ENCODE results near the gene EBLN2. TPM values are rescaled to one million over a fixed set of nuclear protein-coding genes. Genes with fewer than 3 reads are reported as not detected.

EBLN2 gene
- total and polyA plus RNA-seq, 4 donors: 0.61 to 18.5 (median 2.5) TPM

DNA sequence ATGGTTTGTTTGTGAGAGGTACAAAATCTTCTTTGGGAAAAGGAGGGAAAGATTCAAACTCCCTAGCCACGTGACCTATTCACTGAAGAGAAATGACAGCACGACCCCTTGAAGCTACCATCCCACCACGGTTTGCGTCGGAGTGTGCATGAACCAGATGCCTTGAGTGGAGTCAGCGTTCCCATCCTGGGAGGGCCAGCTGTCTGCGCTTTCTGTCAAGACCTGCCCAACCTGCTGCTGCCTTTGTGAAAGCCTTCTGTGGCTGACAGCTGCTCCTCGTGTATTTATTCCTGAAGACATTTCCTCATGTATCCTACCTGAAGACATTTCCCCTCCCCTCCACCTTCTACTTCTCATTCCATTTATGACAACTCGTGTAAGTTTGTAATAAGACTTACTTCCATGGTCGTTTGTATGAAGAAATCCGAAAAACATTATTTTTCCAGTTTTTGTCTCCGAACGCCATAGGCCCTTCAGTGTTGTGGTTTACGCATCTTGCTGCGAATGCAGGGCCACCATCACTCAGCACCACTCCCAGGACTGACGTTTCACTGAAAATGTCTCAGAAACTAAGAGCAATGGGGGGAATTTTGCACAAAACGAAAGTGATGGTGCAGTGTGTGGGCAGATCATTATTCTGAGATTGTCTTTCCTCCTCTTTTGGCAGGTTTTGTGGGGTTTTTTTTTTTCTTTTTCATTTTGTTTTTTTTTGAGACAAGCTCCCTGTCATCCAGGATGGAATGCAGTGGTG, 18.9 kb downstream of the EBLN2 start:
- TF ChIP-seq, protein P1, sequence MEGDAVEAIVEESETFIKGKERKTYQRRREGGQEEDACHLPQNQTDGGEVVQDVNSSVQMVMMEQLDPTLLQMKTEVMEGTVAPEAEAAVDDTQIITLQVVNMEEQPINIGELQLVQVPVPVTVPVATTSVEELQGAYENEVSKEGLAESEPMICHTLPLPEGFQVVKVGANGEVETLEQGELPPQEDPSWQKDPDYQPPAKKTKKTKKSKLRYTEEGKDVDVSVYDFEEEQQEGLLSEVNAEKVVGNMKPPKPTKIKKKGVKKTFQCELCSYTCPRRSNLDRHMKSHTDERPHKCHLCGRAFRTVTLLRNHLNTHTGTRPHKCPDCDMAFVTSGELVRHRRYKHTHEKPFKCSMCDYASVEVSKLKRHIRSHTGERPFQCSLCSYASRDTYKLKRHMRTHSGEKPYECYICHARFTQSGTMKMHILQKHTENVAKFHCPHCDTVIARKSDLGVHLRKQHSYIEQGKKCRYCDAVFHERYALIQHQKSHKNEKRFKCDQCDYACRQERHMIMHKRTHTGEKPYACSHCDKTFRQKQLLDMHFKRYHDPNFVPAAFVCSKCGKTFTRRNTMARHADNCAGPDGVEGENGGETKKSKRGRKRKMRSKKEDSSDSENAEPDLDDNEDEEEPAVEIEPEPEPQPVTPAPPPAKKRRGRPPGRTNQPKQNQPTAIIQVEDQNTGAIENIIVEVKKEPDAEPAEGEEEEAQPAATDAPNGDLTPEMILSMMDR (IDR thresholded peaks at IDR 0.05; ENCODE audit: control extremely low read depth, extremely low read depth): no peak
- H3K4me3 ChIP-seq: no peak overlapping the region
- H3K9me3 ChIP-seq (ENCODE audit: control insufficient read depth in 4 of 4, insufficient read depth in 3 of 4, low read length in 3 of 4): no peaks in the 10 kb centered on the region
- no peaks in the 10 kb centered on the region for H3K27me3 ChIP-seq (ENCODE audit: control insufficient read depth in 3 of 3, insufficient read depth in 3 of 3, low read length in 2 of 3)
- WGBS, 2 donors: 82 to 85% methylated on average over 17 of the region's 17 CpGs
- ATAC-seq (ENCODE audit: insufficient read depth, low FRiP score) (no peak), DNase-seq (no peak)
- H3K27ac ChIP-seq (ENCODE audit: low read depth in 1 of 2, low read length in 1 of 2): no peak overlapping the region
- no peak overlapping the region for H3K9ac ChIP-seq (ENCODE audit: insufficient read depth in 1 of 2, low read length in 2 of 2)
- H3K36me3 ChIP-seq (ENCODE audit: control insufficient read depth in 4 of 4, insufficient read depth in 4 of 4, low read length in 4 of 4): no peaks in the 10 kb centered on the region
- peaks cover 0 to 1% (median 0%) of the 10 kb centered on the region in 5 donors for H3K4me1 ChIP-seq (ENCODE audit: control insufficient read depth in 5 of 5, insufficient read depth in 5 of 5, low read length in 5 of 5)

DNA sequence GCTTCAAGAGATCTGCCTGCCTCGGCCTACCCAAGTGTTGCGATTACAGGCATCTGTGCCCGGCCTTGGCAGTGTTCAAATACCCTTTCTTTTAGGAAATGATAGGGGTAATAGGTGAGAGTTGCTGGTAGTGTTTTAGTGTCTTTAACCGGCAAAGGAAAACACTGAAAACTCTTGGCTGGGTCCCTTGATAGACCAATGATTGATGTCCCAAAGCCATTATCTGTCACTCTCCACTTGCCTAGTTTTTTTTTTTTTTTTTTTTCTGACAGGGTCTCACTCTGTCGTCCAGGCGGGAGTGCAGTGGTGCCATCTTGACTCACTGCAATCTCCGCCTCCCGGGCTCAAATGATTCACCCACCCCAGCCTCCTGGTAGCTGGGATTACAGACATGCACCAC, 19.7 kb downstream of the EBLN2 start:
- TF ChIP-seq, protein P1 (IDR thresholded peaks at IDR 0.05; ENCODE audit: control extremely low read depth, extremely low read depth): no peak
- 95% methylated on average over 8 of the region's 8 CpGs for WGBS, 2 donors
- Histone ChIP-seq H3K36me3 (ENCODE audit: control insufficient read depth in 4 of 4, insufficient read depth in 4 of 4, low read length in 4 of 4) (no peaks in the 10 kb centered on the region), H3K27me3 (ENCODE audit: control insufficient read depth in 3 of 3, insufficient read depth in 3 of 3, low read length in 2 of 3) (no peaks in the 10 kb centered on the region), H3K4me1 (ENCODE audit: control insufficient read depth in 5 of 5, insufficient read depth in 5 of 5, low read length in 5 of 5) (peaks cover 0 to 2% (median under 1%) of the 10 kb centered on the region in 5 donors), H3K4me3 (no peak overlapping the region), H3K9me3 (ENCODE audit: control insufficient read depth in 4 of 4, insufficient read depth in 3 of 4, low read length in 3 of 4) (no peaks in the 10 kb centered on the region), H3K9ac (ENCODE audit: insufficient read depth in 1 of 2, low read length in 2 of 2) (no peak overlapping the region), H3K27ac (ENCODE audit: low read depth in 1 of 2, low read length in 1 of 2) (no peak overlapping the region)
- DNase-seq (no peak), ATAC-seq (ENCODE audit: insufficient read depth, low FRiP score) (no peak)

DNA sequence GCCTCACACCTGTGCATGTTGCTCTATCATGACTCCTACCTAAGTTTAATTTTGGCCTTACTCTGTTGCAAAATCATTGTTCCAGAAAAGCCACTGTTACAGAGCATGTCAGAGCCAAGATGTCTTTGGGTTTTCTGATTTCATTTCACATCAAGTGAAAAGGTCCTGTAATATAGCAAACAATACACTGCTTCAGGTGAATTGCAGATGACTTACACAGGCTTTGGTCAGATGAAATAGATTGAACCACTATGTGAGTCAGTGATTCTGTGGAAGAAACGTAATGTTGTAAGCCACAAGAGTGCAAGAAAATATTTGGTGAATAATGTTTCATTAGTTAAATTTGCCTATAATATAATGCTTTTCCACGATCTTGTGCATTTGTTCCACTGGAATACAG, 22.7 kb downstream of the EBLN2 start:
- TF ChIP-seq, protein P1 (IDR thresholded peaks at IDR 0.05; ENCODE audit: control extremely low read depth, extremely low read depth): no peak
- Histone ChIP-seq H3K9me3 (ENCODE audit: control insufficient read depth in 4 of 4, insufficient read depth in 3 of 4, low read length in 3 of 4) (no peaks in the 10 kb centered on the region), H3K36me3 (ENCODE audit: control insufficient read depth in 4 of 4, insufficient read depth in 4 of 4, low read length in 4 of 4) (no peaks in the 10 kb centered on the region), H3K4me1 (ENCODE audit: control insufficient read depth in 5 of 5, insufficient read depth in 5 of 5, low read length in 5 of 5) (peaks cover 0 to 10% (median 0%) of the 10 kb centered on the region in 5 donors), H3K27me3 (ENCODE audit: control insufficient read depth in 3 of 3, insufficient read depth in 3 of 3, low read length in 2 of 3) (no peaks in the 10 kb centered on the region), H3K27ac (ENCODE audit: low read depth in 1 of 2, low read length in 1 of 2) (no peak overlapping the region), H3K9ac (ENCODE audit: insufficient read depth in 1 of 2, low read length in 2 of 2) (no peak overlapping the region), H3K4me3 (no peak overlapping the region)
- ATAC-seq (ENCODE audit: insufficient read depth, low FRiP score) (no peak), DNase-seq (no peak)
- WGBS, 2 donors: 89 to 98% methylated on average over 2 of the region's 2 CpGs
